LNCaP clone FGC (cell line): ENCODE measurements around the gene SMYD3.
A peak's percentile ranks its signal among the peaks of the same experiment; 100 is the strongest.

Experiments used
- DNase-seq: peaks from one replicate; pipeline ENCODE4 v3.0.0-alpha.2; 2011; ENCODE audit warnings: low read depth
- H3K4me3 ChIP-seq: 2 replicates; pipeline ENCODE4 v1.5.1; 2011; ENCODE audit warnings: mild to moderate bottlenecking, low read depth, low read length, control low read depth
- CTCF ChIP-seq: IDR thresholded peaks from 2 replicates; pipeline ENCODE4 v1.5.1; 2012; ENCODE audit warnings: mild to moderate bottlenecking; ENCODE audit not compliant: control insufficient read depth, insufficient read depth; ENCODE audit errors: extremely low read depth

Gene SMYD3

GRCh38 chr1:246018146-246018545, 488.9 kb downstream of the SMYD3 start:
- no peak overlapping the region for H3K4me3 ChIP-seq
- no peak for TF ChIP-seq CTCF
- no peak for DNase-seq

- TF ChIP-seq CTCF = peak; percentile 68
- no peak overlapping the region for H3K4me3 ChIP-seq
- DNase-seq = no peak
These were observed 494.7 kb downstream of the SMYD3 start for GRCh38 chr1:246012341-246012740.

- no peak for TF ChIP-seq CTCF
- DNase-seq = no peak
- no peak overlapping the region for H3K4me3 ChIP-seq
These were observed 496.7 kb downstream of the SMYD3 start for GRCh38 chr1:246010386-246010785.

GRCh38 chr1:246008363-246008831, 498.7 kb downstream of the SMYD3 start:
- TF ChIP-seq CTCF = no peak
- no peak overlapping the region for H3K4me3 ChIP-seq
- DNase-seq = no peak

- TF ChIP-seq CTCF = no peak
- DNase-seq = no peak
- H3K4me3 ChIP-seq = no peak overlapping the region
These were observed 502.0 kb downstream of the SMYD3 start for GRCh38 chr1:246005067-246005466.

GRCh38 chr1:246004301-246004700, 502.8 kb downstream of the SMYD3 start:
- TF ChIP-seq CTCF = no peak
- DNase-seq = no peak
- H3K4me3 ChIP-seq = no peak overlapping the region

- TF ChIP-seq CTCF = no peak
- H3K4me3 ChIP-seq = no peak overlapping the region
- DNase-seq = no peak
These were observed 503.7 kb downstream of the SMYD3 start for GRCh38 chr1:246003442-246003730.
